HG03565 (cell line): ENCODE results near the gene TNFRSF1A.
"Not testable (repeated sequence)": the region's sequence is repeated elsewhere in the genome, so short reads cannot be mapped to it uniquely, and the experiment has no call there.

Source experiments
- ATAC-seq: cut with Tn5 transposase; IDR thresholded peaks from one replicate; pipeline ENCODE4 v1.9.1; 2021; ENCODE audit warnings: mild to moderate bottlenecking, moderate library complexity; ENCODE audit not compliant: unreplicated experiment

The TNFRSF1A gene

GRCh38 chr12:6358881-6359280, 17.0 kb upstream of the TNFRSF1A start:
- no peak for ATAC-seq

GRCh38 chr12:6356374-6356820, 14.5 kb upstream of the TNFRSF1A start:
- no peak for ATAC-seq

GRCh38 chr12:6355491-6356373, 13.9 kb upstream of the TNFRSF1A start:
- no peak for ATAC-seq

DNA sequence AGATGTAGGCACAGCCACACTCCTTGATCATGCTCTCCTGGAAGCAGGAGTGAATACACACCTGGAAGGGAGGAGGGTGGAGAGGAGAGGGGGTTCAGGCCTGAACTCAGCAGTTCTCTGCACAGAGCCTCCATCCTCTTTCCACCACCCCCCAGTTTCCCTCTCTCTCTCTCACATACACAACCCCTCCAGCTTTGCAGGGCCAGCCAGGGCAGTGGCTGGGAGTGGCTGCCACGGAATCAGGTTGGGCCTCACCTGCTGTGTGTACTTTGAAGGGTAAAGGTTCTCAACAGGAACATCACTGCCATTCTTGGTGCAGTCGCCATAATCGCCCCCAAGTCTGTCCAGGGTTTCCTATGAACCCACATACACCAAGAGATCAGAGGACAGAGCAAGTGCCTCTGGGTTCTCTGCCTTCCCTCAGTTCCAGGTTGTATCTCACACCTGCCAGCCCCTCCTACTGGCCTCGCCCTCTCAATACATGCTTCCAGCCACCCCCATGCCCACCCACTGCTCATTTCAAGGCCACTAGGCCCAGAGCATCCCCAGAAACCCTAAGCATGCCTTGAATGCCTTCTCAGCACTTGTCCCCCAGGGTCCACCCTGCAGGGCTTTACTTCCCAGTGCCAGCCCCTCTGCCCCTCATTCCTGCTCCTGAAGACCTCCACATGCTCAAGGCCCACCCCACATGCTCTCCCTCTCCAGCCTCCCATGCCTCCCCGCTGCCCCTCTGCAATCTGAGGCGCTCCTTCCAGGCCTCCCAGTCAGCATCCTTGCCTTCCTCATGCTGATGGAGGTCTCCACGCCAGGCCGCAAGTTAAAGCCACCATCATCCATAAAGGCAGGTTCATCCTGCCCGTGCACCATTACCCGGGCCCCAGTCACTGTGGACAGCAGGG, 12.9 kb upstream of the TNFRSF1A start:
- no peak for ATAC-seq

- ATAC-seq: no peak
Observed at GRCh38 chr12:6352193-6353173, 10.6 kb upstream of the TNFRSF1A start.

GRCh38 chr12:6351622-6352021, 9.7 kb upstream of the TNFRSF1A start:
- ATAC-seq: no peak

- no peak for ATAC-seq
Observed at GRCh38 chr12:6347367-6348338, 5.8 kb upstream of the TNFRSF1A start.

GRCh38 chr12:6346942-6347341, 5.1 kb upstream of the TNFRSF1A start:
- no peak for ATAC-seq

- no peak for ATAC-seq
Observed at GRCh38 chr12:6346235-6346832, 4.5 kb upstream of the TNFRSF1A start.

- ATAC-seq: no peak
Observed at GRCh38 chr12:6345319-6346091, 3.6 kb upstream of the TNFRSF1A start.

DNA sequence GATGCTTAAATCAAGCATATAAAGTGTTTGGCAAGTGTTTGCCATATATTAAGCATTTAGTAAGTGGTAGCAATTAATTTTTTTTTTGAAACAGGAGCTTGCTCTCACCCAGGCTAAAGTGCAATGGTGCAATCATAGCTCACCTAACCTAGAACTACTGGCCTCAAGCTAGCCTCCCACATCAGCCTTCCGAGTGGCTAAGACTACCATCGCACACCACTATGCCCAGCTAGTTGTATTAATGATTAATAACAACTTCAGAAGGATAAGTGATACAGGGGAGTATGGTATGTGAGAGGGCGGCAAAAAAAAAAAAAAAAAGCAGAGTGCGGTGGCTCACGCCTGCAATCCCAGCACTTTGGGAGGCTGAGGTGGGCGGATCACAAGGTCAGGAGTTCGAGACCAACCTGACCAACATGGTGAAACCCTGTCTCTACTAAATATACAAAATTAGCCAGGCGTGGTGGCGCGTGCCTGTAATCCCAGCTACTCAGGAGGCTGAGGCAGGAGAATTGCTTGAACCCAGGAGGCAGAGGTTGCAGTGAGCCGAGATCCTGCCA, 2.3 kb upstream of the TNFRSF1A start:
- not testable (repeated sequence) for ATAC-seq

- ATAC-seq: no peak
Observed at GRCh38 chr12:6343518-6343917, 1.6 kb upstream of the TNFRSF1A start.

DNA sequence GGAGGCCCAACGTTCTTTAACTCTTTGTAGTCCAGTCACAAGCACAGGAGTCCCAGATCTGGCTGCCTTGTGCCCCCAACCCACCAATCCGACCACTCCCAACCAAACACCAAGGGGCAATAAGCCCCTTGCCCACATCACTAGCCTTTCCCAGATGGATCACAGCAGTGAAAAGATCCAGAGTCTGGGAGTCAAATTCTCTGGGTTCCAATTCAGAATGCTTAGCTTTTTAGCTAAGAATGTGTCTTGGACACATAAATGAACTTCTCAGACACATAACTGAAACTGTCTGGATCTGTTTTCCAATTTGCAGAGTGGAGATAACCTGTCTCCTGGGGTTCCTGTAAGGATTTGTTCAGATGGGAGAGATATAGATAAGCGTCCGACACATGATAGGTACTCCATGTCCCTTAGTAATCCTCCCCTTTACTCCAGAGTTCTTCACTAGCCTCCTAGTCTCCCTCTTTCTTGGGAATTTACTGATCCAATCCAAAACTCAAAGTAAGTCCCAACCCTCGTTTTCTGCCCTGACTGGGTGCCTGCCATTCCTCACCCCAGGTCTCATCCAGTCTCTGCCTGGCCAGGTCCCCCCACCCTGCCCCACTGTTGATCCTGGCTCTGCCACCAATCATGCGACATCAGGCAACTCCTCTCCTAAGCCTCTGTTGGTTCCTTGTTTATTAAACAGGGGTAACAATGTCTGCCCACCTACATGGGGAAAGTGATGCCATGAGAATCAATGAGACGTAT, 439 bp upstream of the TNFRSF1A start:
- no peak for ATAC-seq

GRCh38 chr12:6340745-6341416, 995 bp downstream of the TNFRSF1A start:
- no peak for ATAC-seq

DNA sequence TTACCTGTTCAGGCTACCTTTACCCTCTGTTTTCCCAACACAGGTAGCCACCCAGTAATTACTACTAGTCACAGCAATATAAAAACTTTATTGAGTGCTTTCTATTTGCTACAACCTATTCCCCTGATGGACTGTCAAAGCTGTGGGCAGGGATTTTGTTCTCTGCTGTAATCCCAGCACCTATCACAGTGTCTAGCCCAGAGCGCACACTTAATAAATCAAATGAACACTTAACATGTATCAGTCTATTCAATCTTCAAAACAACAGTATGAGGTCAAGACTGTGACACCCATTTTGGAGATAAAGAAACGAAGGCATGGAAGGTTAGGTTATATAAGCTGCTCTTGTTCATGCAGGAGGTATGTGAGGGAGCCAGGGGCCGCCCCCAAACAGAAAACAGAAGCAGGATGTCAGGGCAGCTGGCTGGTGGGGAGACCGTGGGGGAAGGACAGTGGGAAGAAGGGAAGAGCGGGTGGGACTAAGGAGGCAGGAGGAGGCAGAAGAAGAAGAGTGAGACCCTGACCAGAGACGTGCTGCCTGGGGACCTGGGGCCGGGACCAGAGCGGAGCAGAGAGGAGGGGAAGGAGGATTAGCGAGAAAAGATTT, 1.7 kb downstream of the TNFRSF1A start:
- no peak for ATAC-seq

DNA sequence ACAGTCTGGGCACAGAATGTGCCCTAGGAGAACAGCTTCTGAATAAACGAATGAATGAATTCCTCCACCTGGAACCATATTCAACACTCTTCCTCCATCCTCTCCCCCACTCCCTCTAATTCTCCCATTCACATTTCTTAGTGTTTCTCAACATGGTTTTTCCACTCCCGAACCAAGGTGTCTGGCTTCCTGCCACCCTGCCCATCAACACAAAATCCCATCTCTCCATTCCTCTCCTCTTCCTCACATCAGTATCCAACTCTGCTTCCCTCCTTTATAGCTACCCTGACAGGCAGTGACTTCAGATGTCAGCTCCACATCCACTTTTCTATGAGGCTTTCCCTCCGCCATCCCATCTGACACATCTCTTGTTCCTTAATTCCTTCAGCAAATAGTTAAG, 2.9 kb downstream of the TNFRSF1A start:
- no peak for ATAC-seq
